Activated T-cell treated with anti-CD3 and anti-CD28 coated beads, Interleukin-2, amount 50 U/mL, for 4 hours (primary cell): ENCODE data around the gene ACY1. TPM values are rescaled to one million over a fixed set of nuclear protein-coding genes. Genes with fewer than 3 reads are reported as not detected.

ENCODE experiments used
- ATAC-seq, 2 donors: fragments of 200-7000 bp; cut with Tn5 transposase; one replicate each; pipeline ENCODE4 v1.10.0; 2021
- DNase-seq: peaks from one replicate; pipeline ENCODE4 v3.0.0-alpha.2; 2020
- H3K27me3 Mint-ChIP-seq: one replicate; pipeline ENCODE4 v1.8.0; 2021; ENCODE audit warnings: low read depth, mixed read lengths
- H3K36me3 Mint-ChIP-seq: one replicate; pipeline ENCODE4 v1.8.0; 2022; ENCODE audit warnings: mixed read lengths; ENCODE audit not compliant: insufficient read depth
- H3K4me1 Mint-ChIP-seq: one replicate; pipeline ENCODE4 v1.8.0; 2021; ENCODE audit warnings: low read depth, mixed read lengths
- H3K4me3 Mint-ChIP-seq: one replicate; pipeline ENCODE4 v1.8.0; 2021; ENCODE audit warnings: mild to moderate bottlenecking, moderate library complexity, mixed read lengths
- H3K9me3 Mint-ChIP-seq: one replicate; pipeline ENCODE4 v1.8.0; 2021; ENCODE audit warnings: mixed read lengths
- total RNA-seq, 3 donors: library from RNA; stranded (reverse); gene quantifications; one replicate each; pipeline ENCODE4 v1.2.1, GENCODE V29; 2021

The ACY1 gene
- total RNA-seq, 3 donors from 2014 or later, result 47.6 to 58.1 (median 55.9) TPM

DNA sequence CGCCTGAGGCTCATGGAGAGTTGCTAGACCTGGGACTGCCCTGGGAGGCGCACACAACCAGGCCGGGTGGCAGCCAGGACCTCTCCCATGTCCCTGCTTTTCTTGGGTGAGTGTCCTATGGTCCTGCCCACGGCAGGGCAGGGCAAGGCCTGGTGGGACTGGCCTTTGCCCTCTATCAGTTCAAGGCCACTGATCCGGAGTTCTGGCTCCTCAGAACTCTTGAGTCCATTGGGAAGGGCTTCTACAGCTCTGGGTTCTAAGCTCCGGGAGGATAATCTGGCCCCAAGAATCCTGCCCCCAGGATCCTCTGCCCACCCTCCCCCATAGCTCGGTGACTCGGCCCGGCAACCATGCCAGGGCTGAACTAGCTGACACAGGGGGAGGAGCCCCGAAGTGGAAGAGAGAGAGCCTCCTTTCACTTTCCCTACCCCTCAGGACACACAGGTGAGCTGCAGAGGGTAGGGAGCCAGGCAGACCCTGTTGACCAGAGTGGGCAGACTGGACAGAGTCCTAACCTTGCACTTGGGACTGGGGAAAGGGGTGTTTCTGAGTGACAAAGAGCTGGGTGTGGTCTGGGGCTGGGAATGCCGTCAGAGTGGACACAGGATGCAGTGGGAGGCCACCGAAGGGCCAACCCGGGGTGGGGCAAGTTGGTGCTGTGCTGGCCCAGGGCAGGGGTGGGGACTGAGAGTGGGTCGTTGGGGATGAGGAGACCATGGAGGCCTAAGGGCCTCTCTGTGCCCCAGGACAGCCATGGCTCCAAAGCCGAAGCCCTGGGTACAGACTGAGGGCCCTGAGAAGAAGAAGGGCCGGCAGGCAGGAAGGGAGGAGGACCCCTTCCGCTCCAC lies 40.5 kb upstream of the ACY1 start:
- ATAC-seq (peak; percentile 32 to 33), DNase-seq (peak; percentile 56)
- Mint-ChIP-seq H3K27me3 (no peaks in the 10 kb centered on the region), H3K36me3 (peaks cover 23% of the 10 kb centered on the region), H3K4me3 (peak overlapping the region; percentile 97), H3K4me1 (peaks cover 29% of the 10 kb centered on the region), H3K9me3 (no peaks in the 10 kb centered on the region)

DNA sequence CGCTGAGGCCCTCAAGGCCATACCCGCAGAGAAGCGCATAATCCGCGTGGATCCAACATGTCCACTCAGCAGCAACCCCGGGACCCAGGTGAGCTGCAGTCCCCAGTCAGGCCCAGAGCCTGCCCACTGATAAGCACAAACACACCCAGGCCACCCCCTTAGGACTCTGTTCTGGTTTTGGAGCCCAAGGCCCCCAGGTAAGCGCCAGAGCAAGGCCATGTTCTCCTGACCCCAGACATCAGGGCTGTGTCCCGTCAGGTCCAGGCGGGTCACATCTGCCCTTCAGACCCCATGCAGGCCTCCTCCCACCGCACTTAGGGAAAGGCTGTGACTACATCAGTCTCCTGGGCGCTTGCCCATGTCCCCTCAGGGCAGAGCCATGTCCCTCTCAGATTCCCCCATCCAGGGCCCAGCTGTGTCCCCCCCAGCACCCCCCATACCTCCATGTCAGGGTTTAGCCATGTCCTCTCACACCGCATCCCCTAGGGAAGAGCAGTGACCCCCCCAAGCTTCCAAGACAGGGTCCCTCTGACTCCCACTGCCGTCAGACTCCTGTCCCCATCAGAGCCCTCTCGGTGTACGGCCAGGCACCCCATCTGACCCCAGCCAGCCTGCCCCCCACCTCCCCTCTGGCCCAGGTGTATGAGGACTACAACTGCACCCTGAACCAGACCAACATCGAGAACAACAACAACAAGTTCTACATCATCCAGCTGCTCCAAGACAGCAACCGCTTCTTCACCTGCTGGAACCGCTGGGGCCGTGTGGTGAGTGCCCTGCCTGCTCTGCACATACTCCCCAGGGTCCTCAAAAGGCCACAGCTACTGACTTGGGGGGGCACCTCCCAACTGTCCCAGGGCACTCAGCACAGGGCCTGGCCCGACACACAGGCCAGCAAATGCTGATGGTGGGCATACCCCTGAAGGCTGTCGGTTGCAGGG lies 39.6 kb upstream of the ACY1 start:
- Mint-ChIP-seq H3K27me3 (no peaks in the 10 kb centered on the region), H3K9me3 (no peaks in the 10 kb centered on the region), H3K4me3 (peak overlapping the region; percentile 6), H3K4me1 (peaks cover 29% of the 10 kb centered on the region), H3K36me3 (peaks cover 16% of the 10 kb centered on the region)
- no peak for DNase-seq
- ATAC-seq, result no peak

DNA sequence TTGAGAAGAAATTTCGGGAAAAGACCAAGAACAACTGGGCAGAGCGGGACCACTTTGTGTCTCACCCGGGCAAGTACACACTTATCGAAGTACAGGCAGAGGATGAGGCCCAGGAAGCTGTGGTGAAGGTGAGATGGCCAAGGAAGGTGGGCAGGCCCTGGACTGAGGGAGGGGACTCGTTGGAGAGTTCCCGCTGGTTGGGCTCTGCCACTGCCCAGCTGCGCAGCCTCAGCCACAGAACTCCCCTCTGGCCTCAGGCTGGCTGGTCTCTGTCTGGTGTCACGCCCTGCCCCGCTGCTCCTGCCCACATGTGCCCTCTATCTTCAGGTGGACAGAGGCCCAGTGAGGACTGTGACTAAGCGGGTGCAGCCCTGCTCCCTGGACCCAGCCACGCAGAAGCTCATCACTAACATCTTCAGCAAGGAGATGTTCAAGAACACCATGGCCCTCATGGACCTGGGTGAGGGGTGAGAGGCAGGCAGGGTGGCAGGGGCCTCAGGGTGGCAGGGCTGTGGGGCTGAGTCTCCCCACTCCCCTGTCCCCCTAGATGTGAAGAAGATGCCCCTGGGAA lies 38.8 kb upstream of the ACY1 start:
- H3K27me3 Mint-ChIP-seq, result no peaks in the 10 kb centered on the region
- H3K4me3 Mint-ChIP-seq, result no peak overlapping the region
- H3K9me3 Mint-ChIP-seq, result no peaks in the 10 kb centered on the region
- ATAC-seq (no peak), DNase-seq (no peak)
- H3K4me1 Mint-ChIP-seq, result peaks cover 24% of the 10 kb centered on the region
- H3K36me3 Mint-ChIP-seq, result peaks cover 10% of the 10 kb centered on the region

DNA sequence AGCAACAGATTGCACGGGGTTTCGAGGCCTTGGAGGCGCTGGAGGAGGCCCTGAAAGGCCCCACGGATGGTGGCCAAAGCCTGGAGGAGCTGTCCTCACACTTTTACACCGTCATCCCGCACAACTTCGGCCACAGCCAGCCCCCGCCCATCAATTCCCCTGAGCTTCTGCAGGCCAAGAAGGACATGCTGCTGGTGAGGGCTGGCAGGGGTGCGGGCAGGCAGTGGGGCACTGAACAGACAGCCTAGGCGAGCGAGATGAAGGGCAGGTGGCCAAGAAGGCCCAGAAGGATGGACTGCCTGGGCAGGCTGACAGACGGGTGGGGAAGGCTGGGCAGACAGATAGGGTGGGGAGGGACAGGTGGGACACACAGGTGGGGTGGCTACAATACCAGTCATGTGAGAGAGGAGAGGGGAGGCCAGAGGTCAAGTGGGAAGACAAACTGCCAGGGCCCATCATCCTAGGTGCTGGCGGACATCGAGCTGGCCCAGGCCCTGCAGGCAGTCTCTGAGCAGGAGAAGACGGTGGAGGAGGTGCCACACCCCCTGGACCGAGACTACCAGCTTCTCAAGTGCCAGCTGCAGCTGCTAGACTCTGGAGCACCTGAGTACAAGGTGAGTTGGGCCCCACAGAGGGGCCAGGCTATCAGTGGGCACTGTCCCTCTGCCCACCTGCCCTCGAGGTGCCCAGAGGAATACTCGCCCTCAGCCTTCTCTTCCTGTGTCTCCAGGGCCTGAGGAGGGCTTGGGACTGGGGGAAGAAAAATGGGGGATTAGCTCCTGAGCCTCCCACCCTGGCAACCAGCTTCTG lies 38.1 kb upstream of the ACY1 start:
- Mint-ChIP-seq H3K4me3 (no peak overlapping the region), H3K9me3 (no peaks in the 10 kb centered on the region), H3K4me1 (peaks cover 18% of the 10 kb centered on the region), H3K27me3 (no peaks in the 10 kb centered on the region), H3K36me3 (peaks cover 10% of the 10 kb centered on the region)
- DNase-seq, result no peak
- ATAC-seq, result no peak

DNA sequence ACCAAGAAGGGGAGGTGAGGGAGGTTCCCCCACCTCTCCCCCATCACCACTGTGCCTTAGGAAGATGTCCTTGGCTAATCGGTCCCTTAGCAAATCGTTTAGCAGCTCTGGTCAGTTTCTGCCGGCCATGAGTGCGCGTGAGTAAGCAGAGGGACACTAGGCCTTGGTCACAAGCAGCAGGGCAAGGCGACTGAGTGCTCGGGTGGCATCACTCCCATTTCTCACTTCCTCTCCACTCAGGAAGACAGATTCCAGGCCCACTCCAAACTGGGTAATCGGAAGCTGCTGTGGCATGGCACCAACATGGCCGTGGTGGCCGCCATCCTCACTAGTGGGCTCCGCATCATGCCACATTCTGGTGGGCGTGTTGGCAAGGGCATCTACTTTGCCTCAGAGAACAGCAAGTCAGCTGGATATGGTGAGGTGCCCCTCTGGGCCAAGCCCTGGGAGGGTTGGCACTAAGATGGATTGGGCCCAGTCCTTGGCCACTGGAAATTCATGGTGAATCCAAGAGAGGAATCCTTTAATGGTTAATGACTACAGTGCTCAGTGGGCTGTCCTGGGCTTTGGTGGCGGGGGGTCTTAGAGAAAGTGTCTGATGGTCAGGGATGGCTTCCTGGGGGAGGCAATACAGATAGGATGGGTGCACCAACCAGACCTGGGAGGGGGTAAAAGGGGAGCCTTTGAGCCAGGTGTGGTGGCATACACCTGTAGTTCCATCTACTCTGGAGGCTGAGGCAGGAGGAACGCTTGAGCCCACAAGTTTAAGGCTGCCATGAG lies 37.2 kb upstream of the ACY1 start:
- Mint-ChIP-seq H3K27me3 (no peaks in the 10 kb centered on the region), H3K36me3 (peaks cover 3% of the 10 kb centered on the region), H3K9me3 (no peaks in the 10 kb centered on the region), H3K4me1 (peaks cover 10% of the 10 kb centered on the region), H3K4me3 (no peak overlapping the region)
- DNase-seq, result no peak
- no peak for ATAC-seq

DNA sequence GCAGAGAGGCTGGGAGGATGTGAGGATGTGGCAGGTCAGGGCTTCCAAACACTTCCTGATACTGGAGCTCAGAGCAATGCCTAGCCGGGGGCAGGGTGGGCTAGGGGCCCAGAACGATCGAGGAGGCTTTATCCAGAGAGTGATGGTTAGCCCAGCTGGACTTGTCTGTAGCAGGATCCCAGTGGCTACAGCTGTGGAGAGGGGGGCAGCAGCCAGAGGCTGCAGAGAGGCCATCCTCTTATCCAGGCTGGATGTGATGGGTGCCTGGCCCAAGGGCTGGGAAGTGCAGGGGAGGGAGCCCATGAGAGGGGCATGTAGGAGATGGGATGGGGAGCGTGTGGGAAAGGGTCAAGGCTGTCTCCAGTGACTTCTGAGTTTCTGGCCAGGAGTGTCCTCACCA lies 36.5 kb upstream of the ACY1 start:
- no peaks in the 10 kb centered on the region for H3K9me3 Mint-ChIP-seq
- peaks cover 8% of the 10 kb centered on the region for H3K4me1 Mint-ChIP-seq

DNA sequence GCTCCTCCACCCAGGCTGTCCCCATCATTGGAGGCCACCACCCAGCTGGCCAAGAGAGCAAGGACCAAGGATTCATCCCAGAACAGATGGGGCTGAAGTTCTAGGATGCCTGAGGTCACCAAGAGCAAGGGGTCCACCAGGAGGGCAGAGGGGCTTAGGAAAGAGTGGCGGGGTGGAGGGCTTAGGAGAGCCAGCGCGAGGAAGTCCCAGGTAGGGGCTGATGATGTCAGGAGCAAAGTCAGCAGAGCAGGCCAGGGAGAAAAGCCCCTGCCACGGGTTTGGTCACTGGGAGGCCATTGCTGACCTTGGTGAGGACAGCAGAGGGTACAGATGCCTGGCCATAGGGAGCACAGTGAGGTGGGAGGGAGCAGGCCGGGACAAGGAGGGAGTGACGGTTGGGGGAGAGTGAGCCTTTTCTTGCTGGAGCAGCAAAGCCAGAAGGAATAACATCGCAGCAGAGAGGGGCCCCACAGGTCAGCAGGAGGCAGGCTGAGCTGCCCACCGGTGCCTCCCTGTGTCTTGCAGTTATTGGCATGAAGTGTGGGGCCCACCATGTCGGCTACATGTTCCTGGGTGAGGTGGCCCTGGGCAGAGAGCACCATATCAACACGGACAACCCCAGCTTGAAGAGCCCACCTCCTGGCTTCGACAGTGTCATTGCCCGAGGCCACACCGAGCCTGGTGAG lies 36.0 kb upstream of the ACY1 start:
- Mint-ChIP-seq H3K4me1 (peaks cover 7% of the 10 kb centered on the region), H3K9me3 (no peaks in the 10 kb centered on the region), H3K4me3 (no peak overlapping the region), H3K36me3 (peaks cover 2% of the 10 kb centered on the region), H3K27me3 (peaks cover 2% of the 10 kb centered on the region)
- DNase-seq, result no peak
- ATAC-seq, result no peak

More for the DNA sequence above, 36.5 kb upstream of the ACY1 start:
- DNase-seq (no peak), ATAC-seq (no peak)
- Mint-ChIP-seq H3K4me3 (no peak overlapping the region), H3K36me3 (peaks cover 2% of the 10 kb centered on the region), H3K27me3 (no peaks in the 10 kb centered on the region)

DNA sequence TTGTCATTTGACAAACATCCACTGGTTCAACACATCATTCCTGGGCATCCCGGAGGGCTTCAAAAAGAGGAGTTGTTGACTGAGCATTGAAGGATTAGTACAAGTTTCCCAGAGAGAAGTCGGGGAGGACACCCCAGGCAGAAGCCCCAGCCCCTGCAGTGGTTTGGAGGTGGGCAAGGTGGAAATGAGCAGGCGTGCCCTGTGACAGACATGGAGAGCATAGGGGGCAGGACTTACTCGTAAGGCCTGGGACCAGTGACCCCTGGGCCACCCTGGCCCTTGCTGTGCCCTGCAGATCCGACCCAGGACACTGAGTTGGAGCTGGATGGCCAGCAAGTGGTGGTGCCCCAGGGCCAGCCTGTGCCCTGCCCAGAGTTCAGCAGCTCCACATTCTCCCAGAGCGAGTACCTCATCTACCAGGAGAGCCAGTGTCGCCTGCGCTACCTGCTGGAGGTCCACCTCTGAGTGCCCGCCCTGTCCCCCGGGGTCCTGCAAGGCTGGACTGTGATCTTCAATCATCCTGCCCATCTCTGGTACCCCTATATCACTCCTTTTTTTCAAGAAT lies 35.2 kb upstream of the ACY1 start:
- Mint-ChIP-seq H3K4me3 (no peak overlapping the region), H3K27me3 (peaks cover 2% of the 10 kb centered on the region), H3K9me3 (no peaks in the 10 kb centered on the region), H3K4me1 (peaks cover under 1% of the 10 kb centered on the region), H3K36me3 (peaks cover 2% of the 10 kb centered on the region)
- no peak for DNase-seq
- ATAC-seq, result no peak

DNA sequence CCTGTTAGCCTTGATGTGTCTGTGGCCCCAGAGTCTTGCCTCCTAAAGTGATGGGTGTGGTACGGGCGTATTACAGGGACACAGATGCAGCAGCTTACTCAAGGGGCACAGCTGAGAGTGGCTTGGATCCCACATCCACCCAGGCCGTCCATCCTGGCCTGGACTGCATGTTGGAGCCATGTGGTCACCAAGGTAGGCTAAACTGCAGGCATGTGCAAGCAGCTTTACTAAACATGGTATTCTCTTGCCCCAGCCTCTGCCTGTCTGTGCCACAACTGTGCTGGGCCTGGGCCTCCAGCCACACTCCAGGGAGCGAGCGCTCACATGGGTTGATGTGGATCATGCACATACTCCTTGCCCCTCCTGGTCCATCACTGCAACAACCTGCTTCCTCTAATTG lies 34.2 kb upstream of the ACY1 start:
- Mint-ChIP-seq H3K27me3 (peaks cover 7% of the 10 kb centered on the region), H3K36me3 (peaks cover 2% of the 10 kb centered on the region), H3K4me3 (no peak overlapping the region), H3K4me1 (no peaks in the 10 kb centered on the region), H3K9me3 (no peaks in the 10 kb centered on the region)
- ATAC-seq, result no peak
- no peak for DNase-seq

DNA sequence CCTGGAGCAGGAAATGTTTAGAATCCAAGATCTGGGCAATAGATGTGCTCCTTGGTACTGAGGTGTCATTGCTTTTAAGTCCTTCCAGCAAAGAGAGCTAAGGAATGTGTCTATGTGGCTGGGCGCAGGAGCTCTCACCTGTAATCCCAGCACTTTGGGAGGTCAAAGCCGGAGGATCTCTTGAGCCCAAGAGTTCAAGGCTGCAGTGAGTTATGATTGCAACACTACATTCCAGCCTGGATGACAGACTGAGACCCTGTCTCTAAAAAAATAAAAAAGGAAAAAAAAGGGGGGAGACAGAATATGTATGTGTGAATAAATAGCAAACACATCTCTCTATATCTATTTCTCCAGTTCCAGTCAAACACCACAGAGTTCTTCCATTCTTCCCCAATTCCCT lies 32.4 kb upstream of the ACY1 start:
- no peak for ATAC-seq
- no peaks in the 10 kb centered on the region for H3K4me1 Mint-ChIP-seq
- no peak overlapping the region for H3K4me3 Mint-ChIP-seq
- H3K36me3 Mint-ChIP-seq, result no peaks in the 10 kb centered on the region
- H3K27me3 Mint-ChIP-seq, result peaks cover 19% of the 10 kb centered on the region
- DNase-seq, result no peak
- no peaks in the 10 kb centered on the region for H3K9me3 Mint-ChIP-seq

DNA sequence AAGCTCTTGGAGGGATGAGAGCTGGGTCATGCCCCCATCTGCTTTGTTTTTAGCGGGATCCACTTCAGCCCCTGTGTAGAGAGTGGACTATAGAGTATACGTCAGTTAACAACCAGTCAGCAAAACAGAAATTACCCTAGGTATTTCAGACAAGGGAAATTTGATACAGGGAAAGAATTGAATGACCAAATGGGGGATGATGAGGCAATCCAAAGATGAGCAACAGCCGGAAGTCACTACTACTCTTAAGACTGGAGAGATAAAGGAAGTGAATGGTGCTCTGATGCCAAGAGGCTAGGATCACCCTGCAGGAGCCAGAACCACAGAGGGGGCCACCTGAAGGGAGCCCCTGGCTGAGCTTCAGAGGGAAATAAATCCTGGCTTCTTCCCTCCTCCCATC lies 29.9 kb upstream of the ACY1 start:
- Mint-ChIP-seq H3K4me3 (no peak overlapping the region), H3K9me3 (no peaks in the 10 kb centered on the region), H3K27me3 (peaks cover 25% of the 10 kb centered on the region), H3K36me3 (peaks cover 2% of the 10 kb centered on the region), H3K4me1 (peaks cover 4% of the 10 kb centered on the region)
- DNase-seq (no peak), ATAC-seq (no peak)

DNA sequence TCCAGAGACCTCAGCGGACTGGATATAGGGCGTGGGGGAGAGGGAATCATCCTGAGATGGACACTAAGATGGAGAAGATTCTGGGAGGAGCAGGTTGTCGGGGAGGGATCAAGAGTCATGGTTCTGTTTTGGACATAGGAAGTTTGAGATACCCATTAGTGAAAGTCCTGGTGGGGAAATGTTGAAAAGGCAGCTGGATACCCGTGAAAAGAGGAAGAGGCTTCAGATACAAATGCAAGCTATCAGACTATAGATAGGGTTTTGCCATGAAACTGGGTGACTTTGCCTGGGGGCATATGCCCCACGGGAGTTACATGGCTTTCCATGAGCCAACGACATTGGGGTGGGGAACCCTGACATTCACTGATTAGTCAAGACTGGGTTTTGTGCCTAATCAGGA lies 29.2 kb upstream of the ACY1 start:
- H3K27me3 Mint-ChIP-seq, result peaks cover 25% of the 10 kb centered on the region
- peaks cover 2% of the 10 kb centered on the region for H3K36me3 Mint-ChIP-seq
- DNase-seq (no peak), ATAC-seq (no peak)
- no peak overlapping the region for H3K4me3 Mint-ChIP-seq
- H3K9me3 Mint-ChIP-seq, result no peaks in the 10 kb centered on the region
- peaks cover 4% of the 10 kb centered on the region for H3K4me1 Mint-ChIP-seq
